OCI-LY7 (cell line): ENCODE results near the gene ZNF407. TPM values are rescaled to one million over a fixed set of nuclear protein-coding genes. Genes with fewer than 3 reads are reported as not detected.

ENCODE experiments used
- BruUV-seq: library from RNA; stranded (reverse); fragments of 400-500 nt; replicated peaks from 2 replicates; lab custom pipeline; 2021; lab: Mats Ljungman, UMichigan
- CTCF ChIA-PET: fragments of 300-600 bp; sonication (Branson Sonifier 250); formaldehyde crosslinking; loops from one replicate; lab custom pipeline; 2022; ENCODE audit warnings: antibody characterized with exemption; ENCODE audit not compliant: unreplicated experiment; lab: Charles Lee
- POLR2A ChIA-PET: fragments of 300-600 bp; sonication (Branson Sonifier 250); formaldehyde crosslinking; loops from one replicate; lab custom pipeline; 2022; ENCODE audit warnings: antibody characterized with exemption; lab: Charles Lee
- DNase-seq: peaks from one replicate; pipeline ENCODE4 v3.0.0-alpha.2; 2015; ENCODE audit warnings: low spot score
- H2AFZ ChIP-seq: fragments of 200-600 bp; sonication (generic), shearing (Covaris generic); 2 replicates; pipeline ENCODE4 v1.6.1; 2014; ENCODE audit warnings: mild to moderate bottlenecking, antibody characterized with exemption, low read length, moderate library complexity
- H3K27ac ChIP-seq: fragments of 200-600 bp; sonication (generic); 2 replicates; pipeline ENCODE4 v1.5.1; 2014; ENCODE audit warnings: mixed run types, low read depth, mild to moderate bottlenecking, moderate library complexity, low read length, inconsistent platforms; ENCODE audit not compliant: poor library complexity, severe bottlenecking
- H3K36me3 ChIP-seq: fragments of 200-600 bp; sonication (generic); 2 replicates; pipeline ENCODE4 v1.6.1; 2014; ENCODE audit warnings: mild to moderate bottlenecking, antibody characterized with exemption, low read length, moderate library complexity, mixed read lengths; ENCODE audit not compliant: insufficient read depth
- H3K4me1 ChIP-seq: fragments of 200-600 bp; sonication (generic); 2 replicates; pipeline ENCODE4 v1.5.1; 2014; ENCODE audit warnings: mild to moderate bottlenecking, low read length; ENCODE audit not compliant: insufficient read depth, poor library complexity, severe bottlenecking
- H3K4me2 ChIP-seq: fragments of 200-600 bp; sonication (generic); 2 replicates; pipeline ENCODE4 v1.6.1; 2014; ENCODE audit warnings: mild to moderate bottlenecking, low read length
- H3K4me3 ChIP-seq: fragments of 200-600 bp; sonication (generic); 2 replicates; pipeline ENCODE4 v1.5.1; 2014; ENCODE audit warnings: mild to moderate bottlenecking, low read depth, low read length; ENCODE audit not compliant: poor library complexity, severe bottlenecking
- H3K79me2 ChIP-seq: fragments of 200-600 bp; sonication (generic); 2 replicates; pipeline ENCODE4 v1.6.1; 2016; ENCODE audit warnings: low read depth, mild to moderate bottlenecking, low read length, moderate library complexity, mixed read lengths; ENCODE audit not compliant: insufficient read depth
- H3K9me2 ChIP-seq: fragments of 200-600 bp; sonication (generic); 2 replicates; pipeline ENCODE4 v1.6.1; 2016; ENCODE audit warnings: mild to moderate bottlenecking, low read length, mixed read lengths; ENCODE audit not compliant: insufficient read depth
- H3K9me3 ChIP-seq: fragments of 200-600 bp; sonication (generic); 2 replicates; pipeline ENCODE4 v1.6.1; 2014; ENCODE audit warnings: mild to moderate bottlenecking, mixed run types, low read length, mixed read lengths
- H4K20me1 ChIP-seq: fragments of 200-600 bp; sonication (generic); 2 replicates; pipeline ENCODE4 v1.6.1; 2014; ENCODE audit warnings: mild to moderate bottlenecking, antibody characterized with exemption, low read length, moderate library complexity, mixed read lengths; ENCODE audit not compliant: insufficient read depth
- EZH2phosphoT487 ChIP-seq: fragments of 200-600 bp; sonication (generic); IDR thresholded peaks from 2 replicates; pipeline ENCODE4 v1.6.1; 2018; ENCODE audit warnings: low read depth, borderline replicate concordance, mild to moderate bottlenecking, mixed run types, antibody characterized with exemption, low read length, moderate library complexity, mixed read lengths
- intact Hi-C: fragments of 100-400 bp; cut with micrococcal nuclease; formaldehyde crosslinking; loops from one replicate; pipeline ENCODE4 v1.10.0; 2022; ENCODE audit not compliant: unreplicated experiment
- total RNA-seq, 2 experiments: library from RNA; depleted of rRNA in 1 of 2; stranded (reverse); fragments of >200 nt in 1 of 2; shearing (Covaris generic) in 1 of 2; gene quantifications; 2 replicates each; pipeline ENCODE4 v1.2.3, GENCODE V29; 2014 to 2022
- TF ChIP-seq, protein P1 (sequence below): fragments of 200-600 bp; sonication (generic); conservative IDR thresholded peaks from 2 replicates; pipeline ENCODE4 v1.5.1; 2014; ENCODE audit warnings: mild to moderate bottlenecking, antibody characterized with exemption, low read length, moderate library complexity, mixed read lengths

The ZNF407 gene
- total RNA-seq, 2 experiments from 2014 or later: 8.9 to 11.9 TPM

DNA sequence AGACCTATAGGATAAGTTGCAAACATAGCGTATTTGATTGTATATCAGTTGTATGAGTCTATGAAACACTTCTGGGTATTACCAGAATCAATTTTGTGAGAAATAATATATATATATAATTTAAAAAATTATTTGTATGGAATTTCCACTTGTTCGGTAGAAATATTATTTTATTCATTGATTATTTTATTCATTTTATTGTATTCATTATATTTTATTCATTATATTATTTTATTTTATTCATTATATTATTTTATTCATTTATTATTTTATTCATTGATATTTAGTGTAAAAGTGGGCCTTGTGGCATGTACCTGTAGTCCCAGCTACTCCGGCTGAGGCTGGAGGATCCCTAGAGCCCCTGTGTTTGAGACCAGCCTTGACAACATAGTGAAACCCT is 268.9 kb downstream of the ZNF407 start:
- ChIA-PET POLR2A (no interaction called here), CTCF (no interaction called here)
- Histone ChIP-seq H3K4me1 (no peaks in the 10 kb centered on the region), H4K20me1 (no peaks in the 10 kb centered on the region), H3K27ac (no peak overlapping the region), H3K9me3 (no peaks in the 10 kb centered on the region), H2AFZ (no peak overlapping the region), H3K9me2 (no peaks in the 10 kb centered on the region), H3K36me3 (no peaks in the 10 kb centered on the region), H3K79me2 (no peaks in the 10 kb centered on the region), H3K4me2 (no peak overlapping the region), H3K4me3 (no peak overlapping the region)
- TF ChIP-seq EZH2phosphoT487: no peak
- TF ChIP-seq, protein P1, sequence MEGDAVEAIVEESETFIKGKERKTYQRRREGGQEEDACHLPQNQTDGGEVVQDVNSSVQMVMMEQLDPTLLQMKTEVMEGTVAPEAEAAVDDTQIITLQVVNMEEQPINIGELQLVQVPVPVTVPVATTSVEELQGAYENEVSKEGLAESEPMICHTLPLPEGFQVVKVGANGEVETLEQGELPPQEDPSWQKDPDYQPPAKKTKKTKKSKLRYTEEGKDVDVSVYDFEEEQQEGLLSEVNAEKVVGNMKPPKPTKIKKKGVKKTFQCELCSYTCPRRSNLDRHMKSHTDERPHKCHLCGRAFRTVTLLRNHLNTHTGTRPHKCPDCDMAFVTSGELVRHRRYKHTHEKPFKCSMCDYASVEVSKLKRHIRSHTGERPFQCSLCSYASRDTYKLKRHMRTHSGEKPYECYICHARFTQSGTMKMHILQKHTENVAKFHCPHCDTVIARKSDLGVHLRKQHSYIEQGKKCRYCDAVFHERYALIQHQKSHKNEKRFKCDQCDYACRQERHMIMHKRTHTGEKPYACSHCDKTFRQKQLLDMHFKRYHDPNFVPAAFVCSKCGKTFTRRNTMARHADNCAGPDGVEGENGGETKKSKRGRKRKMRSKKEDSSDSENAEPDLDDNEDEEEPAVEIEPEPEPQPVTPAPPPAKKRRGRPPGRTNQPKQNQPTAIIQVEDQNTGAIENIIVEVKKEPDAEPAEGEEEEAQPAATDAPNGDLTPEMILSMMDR: no peak
- no TSS peak for BruUV-seq
- DNase-seq: no peak
- intact Hi-C loops: no loop called here

DNA sequence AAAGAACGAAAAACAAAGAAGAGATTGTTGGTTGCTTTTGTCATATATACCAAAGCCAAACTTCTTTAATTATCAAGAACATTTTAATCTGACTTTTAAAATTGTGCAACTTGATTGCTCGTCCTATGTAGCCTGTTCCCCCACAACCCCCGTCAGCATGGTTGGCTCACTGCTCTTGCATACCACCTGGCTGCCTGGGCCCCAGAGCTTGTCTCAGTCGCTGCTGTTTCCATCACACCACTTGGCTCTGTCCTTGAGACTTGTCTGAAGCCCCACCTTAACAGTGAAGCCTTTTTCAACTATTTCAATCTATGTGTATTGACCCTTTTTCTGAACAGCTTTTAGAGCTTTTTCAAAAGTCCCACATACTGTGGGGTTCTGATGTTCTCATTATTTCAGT is 270.8 kb downstream of the ZNF407 start:
- POLR2A ChIA-PET: no interaction called here

GRCh38 chr18:74869904-74870863 is 272.5 kb downstream of the ZNF407 start:
- Histone ChIP-seq H3K4me3 (no peak overlapping the region), H3K27ac (no peak overlapping the region), H2AFZ (no peak overlapping the region), H3K36me3 (no peaks in the 10 kb centered on the region), H3K4me2 (no peak overlapping the region), H4K20me1 (no peaks in the 10 kb centered on the region), H3K9me3 (no peaks in the 10 kb centered on the region), H3K4me1 (no peaks in the 10 kb centered on the region), H3K79me2 (no peaks in the 10 kb centered on the region), H3K9me2 (no peaks in the 10 kb centered on the region)
- TF ChIP-seq, protein P1: no peak
- no peak for TF ChIP-seq EZH2phosphoT487
- no peak for DNase-seq
- intact Hi-C loops: no loop called here
- BruUV-seq: no TSS peak
- CTCF ChIA-PET: no interaction called here
- POLR2A ChIA-PET: no interaction called here

More for the DNA sequence above, 270.8 kb downstream of the ZNF407 start:
- no peak for TF ChIP-seq EZH2phosphoT487
- Histone ChIP-seq H2AFZ (no peak overlapping the region), H3K4me3 (no peak overlapping the region), H3K9me2 (no peaks in the 10 kb centered on the region), H3K4me1 (no peaks in the 10 kb centered on the region), H3K79me2 (no peaks in the 10 kb centered on the region), H3K4me2 (no peak overlapping the region), H3K27ac (no peak overlapping the region), H3K36me3 (no peaks in the 10 kb centered on the region), H4K20me1 (no peaks in the 10 kb centered on the region), H3K9me3 (no peaks in the 10 kb centered on the region)
- BruUV-seq: no TSS peak
- CTCF ChIA-PET: no interaction called here
- intact Hi-C loops: no loop called here
- DNase-seq: no peak
